Kidney (tissue), 14 donors: ENCODE results near the gene GHRH. TPM values are rescaled to one million over a fixed set of nuclear protein-coding genes. Genes with fewer than 3 reads are reported as not detected.

Experiments used
- DNase-seq, 5 donors: peaks; one replicate each; pipeline ENCODE4 v3.0.0-alpha.2; 2013 to 2020
- FAIRE-seq: peaks from 2 replicates; lab custom pipeline; 2012; peaks lifted over from hg19 to GRCh38; lab: Jason Lieb, UNC
- H3K27ac ChIP-seq, 2 donors: one replicate each; pipeline ENCODE4 v1.7.0; 2013; ENCODE audit warnings: low read depth in 2 of 2, low read length in 2 of 2, inconsistent platforms in 1 of 2
- H3K27me3 ChIP-seq: one replicate; pipeline ENCODE4 v1.7.1; 2013; ENCODE audit warnings: low read length, inconsistent platforms; ENCODE audit not compliant: control insufficient read depth, insufficient read depth
- H3K36me3 ChIP-seq, 3 donors: one replicate each; pipeline versions ENCODE4 v1.7.0 to v1.7.1; 2013; ENCODE audit warnings: low read length in 3 of 3, control low read depth in 1 of 3, inconsistent platforms in 1 of 3; ENCODE audit not compliant: insufficient read depth in 3 of 3, control insufficient read depth in 2 of 3
- H3K4me1 ChIP-seq, 3 donors: one replicate each; pipeline versions ENCODE4 v1.7.0 to v1.7.1; 2013; ENCODE audit warnings: low read length in 3 of 3, inconsistent platforms in 1 of 3, low read depth in 1 of 3; ENCODE audit not compliant: control insufficient read depth in 2 of 3, insufficient read depth in 2 of 3
- H3K4me3 ChIP-seq, 3 donors: one replicate each; pipeline versions ENCODE4 v1.7.0 to v1.8.1; 2013; ENCODE audit warnings: low read length in 3 of 3, control low read depth in 1 of 3, inconsistent platforms in 1 of 3
- H3K9ac ChIP-seq, 3 donors: one replicate each; pipeline versions ENCODE4 v1.7.0 to v1.7.1; 2013; ENCODE audit warnings: low read length in 3 of 3, control low read depth in 1 of 3, inconsistent platforms in 1 of 3
- H3K9me3 ChIP-seq, 3 donors: one replicate each; pipeline versions ENCODE4 v1.7.0 to v1.7.1; 2013; ENCODE audit warnings: low read length in 3 of 3, control low read depth in 1 of 3, inconsistent platforms in 1 of 3; ENCODE audit not compliant: control insufficient read depth in 2 of 3, insufficient read depth in 1 of 3
- intact Hi-C: fragments of 100-400 bp; cut with DNase I; formaldehyde crosslinking; loops from one replicate; pipeline ENCODE4 v1.11.1; 2022
- polyA plus RNA-seq: library from polyadenylated mRNA; stranded (reverse); fragments of 350-450 nt; fragmentation: Illumina TruSeq; extraction: RNeasy Lipid Tissue Mini Kit (QIAGEN cat#74804); gene quantifications from one replicate; pipeline ENCODE4 v1.2.3, GENCODE V29; 2014; ENCODE audit warnings: low read depth, low replicate concordance; ENCODE audit not compliant: insufficient read depth
- total RNA-seq: library from RNA; stranded (reverse); fragmentation: NEBNext Ultra II Directional; extraction: Animal tissue kit (Norgen Biotek cat#: 25700); gene quantifications from one replicate; pipeline ENCODE4 v1.2.1, GENCODE V29; 2021
- TF ChIP-seq, protein P1 (sequence below): IDR thresholded peaks from 3 replicates; pipeline ENCODE4 v1.5.1; 2012; ENCODE audit warnings: mild to moderate bottlenecking, moderate library complexity, borderline replicate concordance; ENCODE audit not compliant: insufficient read depth; ENCODE audit errors: extremely low read depth
- donor health status: control.
- donor health status: control.
- donor health status: control.
- donor health status: control.
- donor health status: control.
- donor health status: DM: yes; HTN: yes; CAD: no.
- donor health status: Normal renal cell carcinoma (clear cell type).

The GHRH gene
- total and polyA plus RNA-seq, 2 donors from 2014 or later, result not detected

DNA sequence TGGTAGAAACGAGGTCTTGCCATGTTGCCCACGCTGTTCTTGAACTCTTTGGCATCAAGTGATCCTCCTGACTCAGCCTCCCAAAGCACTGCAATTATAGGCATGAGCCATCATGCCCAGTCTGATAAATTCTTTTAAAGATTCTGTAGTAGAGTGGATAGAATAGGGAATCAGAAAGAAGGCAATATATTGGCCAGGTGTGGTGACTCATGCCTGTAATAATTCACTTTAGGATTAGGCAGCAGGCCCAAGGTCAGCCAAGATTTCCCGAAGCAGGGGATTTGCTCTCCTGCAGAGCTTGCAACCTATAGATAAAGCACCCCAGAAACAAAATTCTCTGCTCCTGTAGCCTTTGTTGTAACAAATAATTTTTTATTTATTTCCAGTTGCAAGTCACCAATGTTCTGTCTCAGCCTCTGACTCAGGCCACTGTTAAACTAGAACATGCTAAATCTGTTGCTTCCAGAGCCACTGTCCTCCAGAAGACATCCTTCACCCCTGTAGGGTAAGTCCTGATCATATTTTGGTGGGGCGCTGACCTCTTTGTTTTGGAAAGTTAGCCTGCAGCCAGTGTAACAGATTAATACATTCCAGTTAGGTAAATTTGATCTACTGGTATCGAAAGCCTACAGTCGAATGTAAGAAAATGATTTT lies 51.8 kb downstream of the GHRH start:
- no peak for FAIRE-seq
- TF ChIP-seq, protein P1, sequence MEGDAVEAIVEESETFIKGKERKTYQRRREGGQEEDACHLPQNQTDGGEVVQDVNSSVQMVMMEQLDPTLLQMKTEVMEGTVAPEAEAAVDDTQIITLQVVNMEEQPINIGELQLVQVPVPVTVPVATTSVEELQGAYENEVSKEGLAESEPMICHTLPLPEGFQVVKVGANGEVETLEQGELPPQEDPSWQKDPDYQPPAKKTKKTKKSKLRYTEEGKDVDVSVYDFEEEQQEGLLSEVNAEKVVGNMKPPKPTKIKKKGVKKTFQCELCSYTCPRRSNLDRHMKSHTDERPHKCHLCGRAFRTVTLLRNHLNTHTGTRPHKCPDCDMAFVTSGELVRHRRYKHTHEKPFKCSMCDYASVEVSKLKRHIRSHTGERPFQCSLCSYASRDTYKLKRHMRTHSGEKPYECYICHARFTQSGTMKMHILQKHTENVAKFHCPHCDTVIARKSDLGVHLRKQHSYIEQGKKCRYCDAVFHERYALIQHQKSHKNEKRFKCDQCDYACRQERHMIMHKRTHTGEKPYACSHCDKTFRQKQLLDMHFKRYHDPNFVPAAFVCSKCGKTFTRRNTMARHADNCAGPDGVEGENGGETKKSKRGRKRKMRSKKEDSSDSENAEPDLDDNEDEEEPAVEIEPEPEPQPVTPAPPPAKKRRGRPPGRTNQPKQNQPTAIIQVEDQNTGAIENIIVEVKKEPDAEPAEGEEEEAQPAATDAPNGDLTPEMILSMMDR, result no peak
- H3K9me3 ChIP-seq, result no peaks in the 10 kb centered on the region
- H3K27ac ChIP-seq, result no peak overlapping the region
- H3K27me3 ChIP-seq, result no peaks in the 10 kb centered on the region
- H3K36me3 ChIP-seq, result peaks cover 10 to 41% (median 35%) of the 10 kb centered on the region in 3 donors
- intact Hi-C loops, result no loop called here
- no peak overlapping the region for H3K9ac ChIP-seq
- no peak for DNase-seq
- H3K4me1 ChIP-seq, result no peaks in the 10 kb centered on the region
- H3K4me3 ChIP-seq, result no peak overlapping the region

DNA sequence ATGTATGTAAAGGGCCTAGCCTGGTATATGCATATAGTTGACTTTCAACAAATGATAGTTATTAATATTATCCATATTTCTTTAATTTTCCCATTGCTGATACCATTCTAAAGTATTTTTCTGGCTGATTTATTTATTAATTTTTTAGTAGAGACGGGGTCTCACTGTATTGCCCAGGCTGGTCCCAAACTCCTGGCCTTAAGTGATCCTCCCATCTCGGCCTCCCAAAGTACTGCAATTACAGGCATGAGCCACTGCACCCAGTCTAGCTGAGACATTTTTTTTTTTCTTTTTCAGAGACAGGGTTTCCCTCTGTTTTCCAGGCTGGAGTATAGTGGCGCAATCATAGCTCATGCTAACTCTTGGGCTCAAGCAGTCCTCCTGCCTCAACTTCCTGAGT lies 52.4 kb downstream of the GHRH start:
- intact Hi-C loops, result no loop called here
- no peak overlapping the region for H3K4me3 ChIP-seq
- no peak overlapping the region for H3K27ac ChIP-seq
- FAIRE-seq (no peak), DNase-seq (no peak)
- TF ChIP-seq, protein P1, result no peak
- no peaks in the 10 kb centered on the region for H3K27me3 ChIP-seq
- H3K4me1 ChIP-seq, result no peaks in the 10 kb centered on the region
- H3K36me3 ChIP-seq, result peaks cover 11 to 46% (median 38%) of the 10 kb centered on the region in 3 donors
- H3K9me3 ChIP-seq, result no peaks in the 10 kb centered on the region
- no peak overlapping the region for H3K9ac ChIP-seq

DNA sequence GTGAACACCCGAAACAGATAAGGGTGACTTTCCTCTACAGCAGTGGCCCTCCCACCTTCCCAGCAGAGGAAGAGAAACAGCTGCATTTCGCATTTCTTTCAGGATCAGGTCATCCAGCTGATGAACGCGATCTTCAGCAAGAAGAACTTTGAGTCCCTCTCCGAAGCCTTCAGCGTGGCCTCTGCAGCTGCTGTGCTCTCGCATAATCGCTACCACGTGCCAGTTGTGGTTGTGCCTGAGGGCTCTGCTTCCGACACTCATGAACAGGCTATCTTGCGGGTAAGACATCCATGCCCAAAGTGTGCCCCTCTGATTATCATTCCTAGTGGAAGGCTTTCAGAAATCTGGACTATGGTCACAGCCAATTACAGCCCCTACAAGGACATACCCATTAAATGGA lies 54.4 kb downstream of the GHRH start:
- FAIRE-seq, result no peak
- H3K36me3 ChIP-seq, result peaks cover 8 to 50% (median 39%) of the 10 kb centered on the region in 3 donors

More for the DNA sequence above, 54.4 kb downstream of the GHRH start:
- H3K27me3 ChIP-seq, result no peaks in the 10 kb centered on the region
- H3K27ac ChIP-seq, result no peak overlapping the region
- TF ChIP-seq, protein P1, result no peak
- no peaks in the 10 kb centered on the region for H3K9me3 ChIP-seq
- no peak for DNase-seq
- H3K4me1 ChIP-seq, result no peaks in the 10 kb centered on the region
- H3K9ac ChIP-seq, result no peak overlapping the region
- no peak overlapping the region for H3K4me3 ChIP-seq
- intact Hi-C loops, result no loop called here
